Kidney (tissue), 22 donors: Measurements from ENCODE around the gene AGPAT3. TPM values are rescaled to one million over a fixed set of nuclear protein-coding genes. Genes with fewer than 3 reads are reported as not detected.

Experiments
- DNase-seq, 5 donors: peaks; one replicate each; pipeline ENCODE4 v3.0.0-alpha.2; 2013 to 2020
- FAIRE-seq: peaks from 2 replicates; lab custom pipeline; 2012; peaks lifted over from hg19 to GRCh38; lab: Jason Lieb, UNC
- H3K27ac ChIP-seq, 2 donors: one replicate each; pipeline ENCODE4 v1.7.0; 2013; ENCODE audit warnings: low read depth in 2 of 2, low read length in 2 of 2, inconsistent platforms in 1 of 2
- H3K27me3 ChIP-seq: one replicate; pipeline ENCODE4 v1.7.1; 2013; ENCODE audit warnings: low read length, inconsistent platforms; ENCODE audit not compliant: control insufficient read depth, insufficient read depth
- H3K36me3 ChIP-seq, 3 donors: one replicate each; pipeline versions ENCODE4 v1.7.0 to v1.7.1; 2013; ENCODE audit warnings: low read length in 3 of 3, control low read depth in 1 of 3, inconsistent platforms in 1 of 3; ENCODE audit not compliant: insufficient read depth in 3 of 3, control insufficient read depth in 2 of 3
- H3K4me1 ChIP-seq, 3 donors: one replicate each; pipeline versions ENCODE4 v1.7.0 to v1.7.1; 2013; ENCODE audit warnings: low read length in 3 of 3, inconsistent platforms in 1 of 3, low read depth in 1 of 3; ENCODE audit not compliant: control insufficient read depth in 2 of 3, insufficient read depth in 2 of 3
- H3K4me3 ChIP-seq, 3 donors: one replicate each; pipeline versions ENCODE4 v1.7.0 to v1.8.1; 2013; ENCODE audit warnings: low read length in 3 of 3, control low read depth in 1 of 3, inconsistent platforms in 1 of 3
- H3K9ac ChIP-seq, 3 donors: one replicate each; pipeline versions ENCODE4 v1.7.0 to v1.7.1; 2013; ENCODE audit warnings: low read length in 3 of 3, control low read depth in 1 of 3, inconsistent platforms in 1 of 3
- H3K9me3 ChIP-seq, 3 donors: one replicate each; pipeline versions ENCODE4 v1.7.0 to v1.7.1; 2013; ENCODE audit warnings: low read length in 3 of 3, control low read depth in 1 of 3, inconsistent platforms in 1 of 3; ENCODE audit not compliant: control insufficient read depth in 2 of 3, insufficient read depth in 1 of 3
- CTCF ChIP-seq: IDR thresholded peaks from 3 replicates; pipeline ENCODE4 v1.5.1; 2012; ENCODE audit warnings: mild to moderate bottlenecking, moderate library complexity, borderline replicate concordance; ENCODE audit not compliant: insufficient read depth; ENCODE audit errors: extremely low read depth
- intact Hi-C: fragments of 100-400 bp; cut with DNase I; formaldehyde crosslinking; loops from one replicate; pipeline ENCODE4 v1.11.1; 2022
- long read RNA-seq, 10 donors: library from polyadenylated mRNA in 1 of 10; unstranded in 1 of 10; transcript quantifications; one replicate each; pipeline ENCODE4 v2.0.0 and lab custom pipeline, GENCODE V29; 2021 to 2026
- polyA plus RNA-seq: library from polyadenylated mRNA; stranded (reverse); fragments of 350-450 nt; fragmentation: Illumina TruSeq; extraction: RNeasy Lipid Tissue Mini Kit (QIAGEN cat#74804); gene quantifications from one replicate; pipeline ENCODE4 v1.2.3, GENCODE V29; 2014; ENCODE audit warnings: low read depth, low replicate concordance; ENCODE audit not compliant: insufficient read depth
- total RNA-seq: library from RNA; stranded (reverse); fragmentation: NEBNext Ultra II Directional; extraction: Animal tissue kit (Norgen Biotek cat#: 25700); gene quantifications from one replicate; pipeline ENCODE4 v1.2.1, GENCODE V29; 2021
- donor health status: control.
- donor health status: control.
- donor health status: control.
- donor health status: control.
- donor health status: control.
- donor health status: DM: yes; HTN: yes; CAD: no.
- donor health status: Normal renal cell carcinoma (clear cell type).

AGPAT3 gene
- 86.2 TPM for total RNA-seq
- polyA plus RNA-seq: 40.3 TPM
- long read RNA-seq, donor 1, full-length matches to known transcripts: 6 of 11 reads
- long read RNA-seq, donor 1, partial matches to known transcripts: 5 of 11 reads
- long read RNA-seq, donor 1, other reads (novel, unspliced or antisense): 0 of 11 reads
- long read RNA-seq, donor 2, full-length matches to known transcripts: 7 of 47 reads
- long read RNA-seq, donor 2, partial matches to known transcripts: 40 of 47 reads
- long read RNA-seq, donor 2, other reads (novel, unspliced or antisense): 0 of 47 reads
- long read RNA-seq, donor 3, full-length matches to known transcripts: 13 of 18 reads
- long read RNA-seq, donor 3, partial matches to known transcripts: 5 of 18 reads
- long read RNA-seq, donor 3, other reads (novel, unspliced or antisense): 0 of 18 reads
- long read RNA-seq, donor 4, full-length matches to known transcripts: 3 of 9 reads
- long read RNA-seq, donor 4, partial matches to known transcripts: 6 of 9 reads
- long read RNA-seq, donor 4, other reads (novel, unspliced or antisense): 0 of 9 reads
- long read RNA-seq, donor 5: 0 reads
- long read RNA-seq, donor 6: 0 reads
- long read RNA-seq, donor 7, full-length matches to known transcripts: 16 of 47 reads
- long read RNA-seq, donor 7, partial matches to known transcripts: 4 of 47 reads
- long read RNA-seq, donor 7, other reads (novel, unspliced or antisense): 27 of 47 reads
- long read RNA-seq, donor 8, full-length matches to known transcripts: 4 of 24 reads
- long read RNA-seq, donor 8, partial matches to known transcripts: 20 of 24 reads
- long read RNA-seq, donor 8, other reads (novel, unspliced or antisense): 0 of 24 reads
- long read RNA-seq, donor 9, full-length matches to known transcripts: 7 of 7 reads
- long read RNA-seq, donor 9, partial matches to known transcripts: 0 of 7 reads
- long read RNA-seq, donor 9, other reads (novel, unspliced or antisense): 0 of 7 reads
- long read RNA-seq, donor 10, full-length matches to known transcripts: 8 of 16 reads
- long read RNA-seq, donor 10, partial matches to known transcripts: 8 of 16 reads
- long read RNA-seq, donor 10, other reads (novel, unspliced or antisense): 0 of 16 reads

GRCh38 chr21:43864962-43865539, at the start of gene AGPAT3:
Gene AGPAT3, plus strand, starts transcription at chr21:43865223. Its CDS starts 94,459 bp downstream, at chr21:43959682.
- H3K4me3 ChIP-seq: peak within 1 kb of the TSS; percentile 51 to 71 (median 59)
- intact Hi-C loops: no loop called here
- peak within 1 kb of the TSS in 2 of 3 donors; percentile 48 to 73 for H3K9ac ChIP-seq
- FAIRE-seq (no peak), DNase-seq (peak in 1 of 5 donors; percentile 48)
- TF ChIP-seq CTCF: no peak
- H3K27ac ChIP-seq: peak within 1 kb of the TSS; percentile 82 to 89
- no peaks in the 10 kb centered on the region for H3K27me3 ChIP-seq
- H3K36me3 ChIP-seq: peaks cover 0 to 2% (median 0%) of the 10 kb centered on the region in 3 donors
- peaks cover 0 to 19% (median 8%) of the 10 kb centered on the region in 3 donors for H3K4me1 ChIP-seq
- H3K9me3 ChIP-seq: no peaks in the 10 kb centered on the region

- no peak overlapping the region for H3K9ac ChIP-seq
- FAIRE-seq (no peak), DNase-seq (peak in 1 of 5 donors; percentile 50)
- no peaks in the 10 kb centered on the region for H3K36me3 ChIP-seq
- H3K9me3 ChIP-seq: peaks cover 0 to 7% (median 0%) of the 10 kb centered on the region in 3 donors
- no peaks in the 10 kb centered on the region for H3K27me3 ChIP-seq
- intact Hi-C loops: no loop called here
- H3K27ac ChIP-seq: no peak overlapping the region
- H3K4me1 ChIP-seq: peaks cover 0 to 4% (median 0%) of the 10 kb centered on the region in 3 donors
- no peak overlapping the region for H3K4me3 ChIP-seq
- TF ChIP-seq CTCF: no peak
These were observed 49.0 kb upstream of the AGPAT3 start for GRCh38 chr21:43815991-43816390.

GRCh38 chr21:43816611-43817071, 48.4 kb upstream of the AGPAT3 start:
- H3K4me1 ChIP-seq: peaks cover 0 to 3% (median 0%) of the 10 kb centered on the region in 3 donors
- H3K27ac ChIP-seq: no peak overlapping the region
- H3K36me3 ChIP-seq: no peaks in the 10 kb centered on the region
- FAIRE-seq: no peak
- no peaks in the 10 kb centered on the region for H3K27me3 ChIP-seq
- H3K9ac ChIP-seq: no peak overlapping the region
- H3K9me3 ChIP-seq: peaks cover 0 to 7% (median 0%) of the 10 kb centered on the region in 3 donors
- no peak for TF ChIP-seq CTCF
- DNase-seq: peak in 1 of 5 donors; percentile 73
- H3K4me3 ChIP-seq: no peak overlapping the region
- intact Hi-C loops: no loop called here
